Epithelial cell of proximal tubule (primary cell): Measurements from ENCODE around the gene PPP1R12A. TPM values are rescaled to one million over a fixed set of nuclear protein-coding genes. Genes with fewer than 3 reads are reported as not detected.
"Not testable (repeated sequence)": the region's sequence is repeated elsewhere in the genome, so short reads cannot be mapped to it uniquely, and the experiment has no call there.

Source experiments
- DNase-seq: peaks from one replicate; pipeline ENCODE4 v3.0.0-alpha.2; 2011; ENCODE audit warnings: low read depth
- H3K4me3 ChIP-seq: 2 replicates; pipeline ENCODE4 v1.5.1; 2011; ENCODE audit warnings: low read depth, mild to moderate bottlenecking, low read length
- CTCF ChIP-seq: conservative IDR thresholded peaks from 2 replicates; pipeline ENCODE4 v1.5.1; 2012; ENCODE audit warnings: low read depth, mild to moderate bottlenecking, low read length
- total RNA-seq: library from RNA; depleted of rRNA; stranded (reverse); fragments of >200 nt; gene quantifications from 2 replicates; pipeline ENCODE4 v1.2.3, GENCODE V29; 2015

The PPP1R12A gene
- total RNA-seq, result 35.5 and 66.0 TPM in 2 replicates

GRCh38 chr12:79935021-79935623, at the start of gene PPP1R12A:
PPP1R12A (minus strand) TSS chr12:79935097; CDS start chr12:79934931, 166 bp downstream.
- peak within 1 kb of the TSS; percentile 88 for H3K4me3 ChIP-seq
- peak; percentile 48 for DNase-seq
- no peak for TF ChIP-seq CTCF

- H3K4me3 ChIP-seq, result no peak overlapping the region
- no peak for DNase-seq
- no peak for TF ChIP-seq CTCF
These were observed 49.2 kb upstream of the PPP1R12A start for GRCh38 chr12:79983986-79984620.

- no peak overlapping the region for H3K4me3 ChIP-seq
- TF ChIP-seq CTCF, result no peak
- DNase-seq, result no peak
These were observed 48.6 kb upstream of the PPP1R12A start for GRCh38 chr12:79983492-79983891.

- DNase-seq, result no peak
- H3K4me3 ChIP-seq, result no peak overlapping the region
- TF ChIP-seq CTCF, result no peak
These were observed 47.5 kb upstream of the PPP1R12A start for GRCh38 chr12:79982086-79983062.

GRCh38 chr12:79978692-79979091, 43.8 kb upstream of the PPP1R12A start:
- no peak overlapping the region for H3K4me3 ChIP-seq
- no peak for TF ChIP-seq CTCF
- no peak for DNase-seq

GRCh38 chr12:79977856-79978460, 43.1 kb upstream of the PPP1R12A start:
- not testable (repeated sequence) for H3K4me3 ChIP-seq
- DNase-seq, result peak; percentile 9

GRCh38 chr12:79975143-79975542, 40.2 kb upstream of the PPP1R12A start:
- TF ChIP-seq CTCF, result no peak
- no peak overlapping the region for H3K4me3 ChIP-seq
- DNase-seq, result no peak
